Stomach (tissue), 4 donors: ENCODE data around the gene TTLL4.

Source experiments
- EP300 ChIP-seq: sonication (generic); formaldehyde crosslinking; IDR thresholded peaks from one replicate; pipeline ENCODE4 v1.6.1; 2017; ENCODE audit warnings: antibody characterized with exemption
- POLR2A ChIP-seq, 4 donors: fragments of 450-650 bp; IDR thresholded peaks; one replicate each; pipeline ENCODE4 v1.6.1; 2016; ENCODE audit warnings: antibody characterized with exemption in 4 of 4, control low read depth in 2 of 4, mild to moderate bottlenecking in 1 of 4, moderate library complexity in 1 of 4
- TF ChIP-seq, protein P1 (sequence below), 7 experiments: fragments of 450-650 bp in 4 of 7; fragments of 200-600 bp in 3 of 7; sonication (generic) in 3 of 7; IDR thresholded peaks; one replicate each; pipeline ENCODE4 v1.5.1; 2016 to 2019; ENCODE audit warnings: antibody characterized with exemption in 7 of 7, control low read depth in 2 of 7, mild to moderate bottlenecking in 1 of 7

DNA sequence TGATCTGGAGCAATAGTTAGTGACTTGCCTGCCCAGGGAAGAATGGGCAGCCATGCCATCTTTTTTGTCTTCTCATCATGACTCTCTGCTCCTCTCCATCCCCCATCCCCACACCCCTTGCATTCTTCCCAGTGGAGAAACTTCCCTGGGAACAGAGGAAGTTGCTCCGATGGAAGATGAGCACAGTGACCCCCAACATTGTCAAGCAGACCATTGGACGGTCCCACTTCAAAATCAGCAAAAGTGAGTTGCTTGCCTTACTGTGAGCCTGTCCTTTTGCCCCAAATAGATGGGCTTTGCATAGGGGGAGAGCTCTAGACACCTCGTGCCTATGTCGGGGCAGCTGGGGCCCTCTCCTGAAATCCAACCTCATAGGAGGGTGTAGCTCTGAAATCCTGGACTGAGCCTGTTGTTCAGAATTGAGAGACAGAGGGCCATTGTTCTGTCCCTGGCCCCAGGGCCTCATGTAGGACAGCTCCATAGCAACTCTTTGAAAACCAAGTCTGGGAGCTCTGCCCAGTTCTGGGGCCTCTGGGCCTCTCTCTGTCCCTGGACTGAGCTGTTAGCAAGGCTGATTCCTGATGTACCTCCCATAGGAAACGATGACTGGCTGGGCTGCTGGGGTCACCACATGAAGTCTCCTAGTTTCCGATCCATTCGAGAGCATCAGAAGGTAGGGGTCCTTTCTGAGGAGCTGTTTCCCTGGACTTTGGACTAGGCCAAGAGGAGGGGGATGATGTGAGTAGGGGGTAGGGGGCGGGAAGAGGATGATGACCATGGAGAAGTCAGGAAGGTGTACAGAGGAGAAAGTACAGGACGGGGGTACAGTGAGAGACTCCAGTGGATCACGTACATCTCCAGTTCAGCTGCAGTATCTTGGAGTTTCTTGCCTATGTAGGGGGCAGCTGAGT, 35.2 kb downstream of the TTLL4 start:
- TF ChIP-seq, protein P1, sequence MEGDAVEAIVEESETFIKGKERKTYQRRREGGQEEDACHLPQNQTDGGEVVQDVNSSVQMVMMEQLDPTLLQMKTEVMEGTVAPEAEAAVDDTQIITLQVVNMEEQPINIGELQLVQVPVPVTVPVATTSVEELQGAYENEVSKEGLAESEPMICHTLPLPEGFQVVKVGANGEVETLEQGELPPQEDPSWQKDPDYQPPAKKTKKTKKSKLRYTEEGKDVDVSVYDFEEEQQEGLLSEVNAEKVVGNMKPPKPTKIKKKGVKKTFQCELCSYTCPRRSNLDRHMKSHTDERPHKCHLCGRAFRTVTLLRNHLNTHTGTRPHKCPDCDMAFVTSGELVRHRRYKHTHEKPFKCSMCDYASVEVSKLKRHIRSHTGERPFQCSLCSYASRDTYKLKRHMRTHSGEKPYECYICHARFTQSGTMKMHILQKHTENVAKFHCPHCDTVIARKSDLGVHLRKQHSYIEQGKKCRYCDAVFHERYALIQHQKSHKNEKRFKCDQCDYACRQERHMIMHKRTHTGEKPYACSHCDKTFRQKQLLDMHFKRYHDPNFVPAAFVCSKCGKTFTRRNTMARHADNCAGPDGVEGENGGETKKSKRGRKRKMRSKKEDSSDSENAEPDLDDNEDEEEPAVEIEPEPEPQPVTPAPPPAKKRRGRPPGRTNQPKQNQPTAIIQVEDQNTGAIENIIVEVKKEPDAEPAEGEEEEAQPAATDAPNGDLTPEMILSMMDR (IDR thresholded peaks at IDR 0.05) = no peak
- TF ChIP-seq POLR2A (IDR thresholded peaks at IDR 0.05) (no peak), EP300 (no peak)
